Spleen (tissue), 7 donors: ENCODE data around the gene INPP4A.
"Not testable (repeated sequence)": the region's sequence is repeated elsewhere in the genome, so short reads cannot be mapped to it uniquely, and the experiment has no call there.

Experiments
- POLR2A ChIP-seq, 3 donors: fragments of 450-650 bp; IDR thresholded peaks; one replicate each; pipeline ENCODE4 v1.5.1; 2017; ENCODE audit warnings: antibody characterized with exemption in 3 of 3, mild to moderate bottlenecking in 1 of 3
- TF ChIP-seq, protein P1 (sequence below), 11 experiments: fragments of 200-600 bp in 7 of 11; fragments of 450-650 bp in 4 of 11; sonication (generic) in 4 of 11; IDR thresholded peaks in 8 of 11; conservative IDR thresholded peaks in 3 of 11; 1 replicate in 7 of 11; 2 replicates in 4 of 11; pipeline versions ENCODE4 v1.4.0 to v1.8.0; 2016 to 2021; ENCODE audit warnings: antibody characterized with exemption in 11 of 11, inconsistent platforms in 4 of 11, mild to moderate bottlenecking in 1 of 11
- donor health status: DM: no; HTN: no; CAD: no; lungs with moderate emphysema.
- donor health status: DM: no; HTN: no; CAD: no.
- donor health status: DM: no; HTN: no; CAD: no.

DNA sequence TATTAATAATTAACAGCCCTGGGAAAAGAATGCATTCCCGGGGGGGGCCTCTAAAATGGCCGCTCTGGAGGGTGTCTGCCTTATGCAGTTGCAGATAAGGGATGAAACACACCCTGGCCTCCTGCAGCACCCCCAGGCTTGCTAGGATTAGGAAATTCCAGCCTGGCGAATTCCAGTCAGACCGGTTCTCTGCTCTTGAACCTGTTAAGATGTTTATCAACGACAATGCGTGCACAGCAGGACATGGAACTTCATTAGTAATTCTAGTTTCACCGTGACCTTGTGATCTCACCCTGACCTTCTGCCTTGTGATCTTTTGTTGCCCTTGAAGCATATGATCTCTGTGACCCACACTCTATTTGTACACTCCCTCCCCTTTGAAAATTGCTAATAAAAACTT, 30.4 kb upstream of the INPP4A start:
- TF ChIP-seq, protein P1, sequence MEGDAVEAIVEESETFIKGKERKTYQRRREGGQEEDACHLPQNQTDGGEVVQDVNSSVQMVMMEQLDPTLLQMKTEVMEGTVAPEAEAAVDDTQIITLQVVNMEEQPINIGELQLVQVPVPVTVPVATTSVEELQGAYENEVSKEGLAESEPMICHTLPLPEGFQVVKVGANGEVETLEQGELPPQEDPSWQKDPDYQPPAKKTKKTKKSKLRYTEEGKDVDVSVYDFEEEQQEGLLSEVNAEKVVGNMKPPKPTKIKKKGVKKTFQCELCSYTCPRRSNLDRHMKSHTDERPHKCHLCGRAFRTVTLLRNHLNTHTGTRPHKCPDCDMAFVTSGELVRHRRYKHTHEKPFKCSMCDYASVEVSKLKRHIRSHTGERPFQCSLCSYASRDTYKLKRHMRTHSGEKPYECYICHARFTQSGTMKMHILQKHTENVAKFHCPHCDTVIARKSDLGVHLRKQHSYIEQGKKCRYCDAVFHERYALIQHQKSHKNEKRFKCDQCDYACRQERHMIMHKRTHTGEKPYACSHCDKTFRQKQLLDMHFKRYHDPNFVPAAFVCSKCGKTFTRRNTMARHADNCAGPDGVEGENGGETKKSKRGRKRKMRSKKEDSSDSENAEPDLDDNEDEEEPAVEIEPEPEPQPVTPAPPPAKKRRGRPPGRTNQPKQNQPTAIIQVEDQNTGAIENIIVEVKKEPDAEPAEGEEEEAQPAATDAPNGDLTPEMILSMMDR (IDR thresholded peaks at IDR 0.05 in 8 of 11, conservative IDR thresholded peaks at IDR 0.05 in 3 of 11) = not testable (repeated sequence)
- TF ChIP-seq POLR2A (IDR thresholded peaks at IDR 0.05) = not testable (repeated sequence)
